ES-I3 (cell line): Measurements from ENCODE around the gene CDIP1.

Experiments
- H3K36me3 ChIP-seq: 2 replicates; pipeline ENCODE4 v1.6.1; 2013; ENCODE audit warnings: mild to moderate bottlenecking, low read length, control low read depth, moderate library complexity; ENCODE audit not compliant: insufficient read depth
- H3K4me1 ChIP-seq: 2 replicates; pipeline ENCODE4 v1.6.1; 2013; ENCODE audit warnings: mild to moderate bottlenecking, control low read depth, low read length; ENCODE audit not compliant: insufficient read depth
- H3K9ac ChIP-seq: 2 replicates; pipeline ENCODE4 v1.6.1; 2013; ENCODE audit warnings: low read depth, mild to moderate bottlenecking, low read length, moderate library complexity
- H3K9me3 ChIP-seq: 2 replicates; pipeline ENCODE4 v1.6.1; 2013; ENCODE audit warnings: mild to moderate bottlenecking, low read length, moderate library complexity; ENCODE audit not compliant: control insufficient read depth, insufficient read depth

CDIP1 gene

DNA sequence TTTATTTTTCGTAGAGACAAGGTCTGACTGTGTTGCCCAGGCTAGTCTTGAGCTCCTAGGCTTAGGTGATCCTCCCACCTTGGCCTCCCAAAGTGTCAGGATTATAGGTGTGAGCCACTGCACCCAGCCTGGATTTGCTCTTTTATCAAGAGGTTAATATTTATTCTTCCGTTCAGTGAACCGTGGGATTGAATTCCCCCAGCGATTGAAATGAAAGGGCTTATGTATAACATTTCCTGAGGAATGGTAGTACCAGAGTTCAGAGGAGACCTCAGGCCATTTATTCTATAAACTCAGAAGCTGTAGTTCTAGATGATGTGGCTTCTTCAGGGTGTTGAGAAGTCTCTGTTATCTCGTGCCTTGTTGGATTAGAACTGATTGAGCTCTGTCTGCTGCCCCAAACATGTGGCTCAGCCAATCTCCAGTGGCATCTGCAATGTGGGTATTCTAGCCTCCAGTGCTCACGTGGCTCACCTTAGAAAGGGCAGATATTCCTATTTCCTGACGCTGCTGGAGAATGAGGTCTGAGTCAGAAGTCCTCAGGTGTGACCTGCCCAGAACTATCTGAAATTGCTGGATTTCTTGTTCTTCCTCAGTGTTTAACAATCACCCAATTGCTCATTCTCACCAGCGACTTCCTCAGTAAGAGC is 39.9 kb downstream of the CDIP1 start:
- H3K4me1 ChIP-seq = peaks cover 42% of the 10 kb centered on the region
- no peaks in the 10 kb centered on the region for H3K9me3 ChIP-seq
- no peak overlapping the region for H3K9ac ChIP-seq
- H3K36me3 ChIP-seq = no peaks in the 10 kb centered on the region

DNA sequence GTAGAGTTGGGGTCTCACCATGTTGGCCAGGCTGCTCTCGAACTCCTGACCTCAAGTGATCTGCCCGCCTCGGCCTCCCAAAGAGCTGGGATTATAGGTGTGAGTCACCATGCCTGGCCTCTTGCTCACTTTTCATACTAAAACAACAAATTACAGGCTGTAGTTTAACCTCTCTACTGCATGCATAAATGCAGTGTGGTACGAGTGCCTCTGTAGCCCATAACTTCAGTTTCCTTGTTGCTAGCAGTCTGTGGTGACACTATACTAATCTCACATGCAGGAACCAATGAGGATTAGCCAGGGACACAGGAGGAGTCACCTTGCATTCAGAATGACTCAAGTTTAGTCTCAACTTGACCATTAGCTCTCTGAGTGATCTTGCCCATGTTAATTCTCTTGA is 42.3 kb downstream of the CDIP1 start:
- Histone ChIP-seq H3K36me3 (no peaks in the 10 kb centered on the region), H3K9me3 (no peaks in the 10 kb centered on the region), H3K9ac (no peak overlapping the region), H3K4me1 (peaks cover 39% of the 10 kb centered on the region)

DNA sequence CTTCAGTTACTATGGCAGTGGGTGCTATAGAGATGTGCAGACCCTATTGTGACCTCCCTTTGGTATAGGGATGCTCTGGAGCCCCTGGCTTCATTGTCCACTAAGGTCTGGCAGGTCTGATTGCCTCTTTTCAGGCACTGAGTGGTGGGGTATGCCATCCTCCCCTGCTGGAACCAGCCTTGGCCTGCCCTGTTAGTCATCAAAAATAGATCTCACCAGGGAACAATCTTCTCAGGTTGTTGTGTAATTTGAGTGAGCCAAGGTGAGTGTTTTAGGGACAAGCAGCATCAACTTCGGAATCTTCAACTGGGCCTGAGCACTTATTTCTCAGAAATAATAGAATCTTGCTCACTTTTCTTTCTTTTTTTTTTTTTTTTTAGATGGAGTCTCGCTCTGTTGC is 42.8 kb downstream of the CDIP1 start:
- Histone ChIP-seq H3K9me3 (no peaks in the 10 kb centered on the region), H3K9ac (no peak overlapping the region), H3K4me1 (peaks cover 33% of the 10 kb centered on the region), H3K36me3 (no peaks in the 10 kb centered on the region)

DNA sequence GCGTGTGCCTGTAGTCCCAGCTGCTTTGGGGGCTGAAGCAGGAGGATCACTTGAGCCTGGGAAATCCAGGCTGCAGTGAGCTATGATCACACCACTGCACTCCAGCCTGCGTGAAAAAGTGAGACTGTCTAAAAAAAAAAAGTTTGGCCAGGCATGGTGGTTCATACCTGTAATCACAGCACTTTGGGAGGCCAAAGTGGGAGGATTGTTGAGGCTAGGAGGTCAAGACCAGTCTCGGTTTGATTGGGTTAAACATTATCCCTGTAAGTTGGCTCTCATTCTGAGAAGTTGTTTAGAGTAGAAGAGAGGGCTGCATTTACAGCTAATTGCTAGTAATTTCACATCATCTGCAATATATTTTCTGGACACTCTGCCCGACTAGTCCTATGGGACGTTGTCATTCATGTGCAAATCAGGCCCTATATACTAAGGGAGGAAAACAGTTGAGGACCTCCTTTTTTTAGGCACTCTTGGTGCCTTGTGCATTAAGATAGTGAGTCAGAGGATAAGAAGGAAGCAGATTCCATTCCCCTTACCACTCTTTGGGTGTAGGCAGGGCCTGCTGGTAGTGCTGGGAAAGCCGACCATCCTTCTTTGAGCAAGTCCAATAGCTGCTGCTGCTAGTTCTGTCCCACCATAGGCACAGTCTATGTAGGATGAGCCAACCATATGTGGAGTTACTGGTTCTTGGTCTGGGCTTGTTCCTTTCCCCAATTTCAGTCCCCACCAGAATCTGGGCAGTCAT is 43.7 kb downstream of the CDIP1 start:
- Histone ChIP-seq H3K36me3 (no peaks in the 10 kb centered on the region), H3K9ac (no peak overlapping the region), H3K4me1 (peaks cover 28% of the 10 kb centered on the region), H3K9me3 (no peaks in the 10 kb centered on the region)

DNA sequence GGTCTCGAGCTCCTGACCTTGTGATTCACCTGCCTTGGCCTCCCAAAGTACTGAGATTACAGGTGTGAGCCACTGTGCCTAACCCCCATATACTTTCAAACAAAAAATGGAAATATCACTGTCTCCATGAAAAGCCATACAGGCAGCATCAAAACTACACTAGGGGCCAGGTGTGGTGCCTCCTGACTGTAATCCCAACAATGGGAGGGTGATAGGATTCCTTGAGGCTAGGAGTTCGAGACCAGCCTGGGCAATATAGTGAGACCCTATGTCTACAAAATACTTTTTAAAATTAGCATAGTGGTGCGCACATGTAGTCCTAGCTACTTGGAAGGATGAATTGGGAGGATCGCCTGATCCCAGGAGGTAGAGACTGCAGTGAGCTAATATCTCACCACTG is 46.7 kb downstream of the CDIP1 start:
- H3K9me3 ChIP-seq = no peaks in the 10 kb centered on the region
- no peak overlapping the region for H3K9ac ChIP-seq
- H3K36me3 ChIP-seq = no peaks in the 10 kb centered on the region
- H3K4me1 ChIP-seq = peaks cover 15% of the 10 kb centered on the region

DNA sequence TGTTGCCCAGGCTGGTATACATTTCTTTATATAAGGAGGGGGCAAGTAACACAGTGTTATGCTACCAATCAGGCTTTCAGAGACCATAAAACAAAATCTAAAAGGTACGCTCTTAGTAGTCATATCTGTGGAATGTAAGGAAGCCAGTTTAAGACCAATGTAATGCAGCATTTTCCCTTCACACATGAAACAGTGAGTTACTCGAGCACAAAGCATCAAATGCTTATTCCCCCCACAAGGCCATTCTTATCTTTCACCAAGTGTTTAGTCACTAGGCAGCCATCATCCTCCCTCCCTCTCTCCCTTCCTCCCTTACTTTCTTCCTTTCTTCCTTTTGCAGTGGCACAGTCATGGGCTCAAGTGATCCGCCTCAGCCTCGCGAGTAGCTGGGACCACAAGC is 49.5 kb downstream of the CDIP1 start:
- H3K9me3 ChIP-seq = no peaks in the 10 kb centered on the region
- H3K4me1 ChIP-seq = no peaks in the 10 kb centered on the region
- H3K9ac ChIP-seq = no peak overlapping the region
- H3K36me3 ChIP-seq = no peaks in the 10 kb centered on the region; the same call in 1 of the 2 replicates

DNA sequence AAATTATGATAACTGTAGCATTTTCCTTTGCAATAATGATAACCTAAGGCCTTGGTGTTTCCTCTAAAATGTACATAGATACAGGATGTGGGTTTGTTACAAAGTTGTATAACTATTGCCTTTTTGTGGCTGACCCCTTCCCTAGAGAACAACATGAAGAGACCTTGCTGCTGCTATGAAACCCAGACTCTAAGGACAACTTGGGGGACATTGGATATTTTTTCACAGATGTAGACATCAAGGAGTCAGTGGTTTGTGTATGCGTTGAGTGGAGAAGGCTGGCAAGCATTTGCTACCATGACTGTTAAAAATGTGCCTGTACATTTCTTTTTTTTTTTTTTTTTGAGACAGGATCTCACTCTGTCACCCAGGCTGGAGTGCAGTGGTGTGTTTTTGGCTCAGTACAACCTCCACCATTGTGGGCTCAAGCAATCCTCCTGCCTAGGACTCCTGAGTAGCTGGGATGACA is 50.0 kb downstream of the CDIP1 start:
- no peaks in the 10 kb centered on the region for H3K4me1 ChIP-seq
- no peaks in the 10 kb centered on the region for H3K9me3 ChIP-seq
- H3K36me3 ChIP-seq = no peaks in the 10 kb centered on the region; the same call in 1 of the 2 replicates
- no peak overlapping the region for H3K9ac ChIP-seq

DNA sequence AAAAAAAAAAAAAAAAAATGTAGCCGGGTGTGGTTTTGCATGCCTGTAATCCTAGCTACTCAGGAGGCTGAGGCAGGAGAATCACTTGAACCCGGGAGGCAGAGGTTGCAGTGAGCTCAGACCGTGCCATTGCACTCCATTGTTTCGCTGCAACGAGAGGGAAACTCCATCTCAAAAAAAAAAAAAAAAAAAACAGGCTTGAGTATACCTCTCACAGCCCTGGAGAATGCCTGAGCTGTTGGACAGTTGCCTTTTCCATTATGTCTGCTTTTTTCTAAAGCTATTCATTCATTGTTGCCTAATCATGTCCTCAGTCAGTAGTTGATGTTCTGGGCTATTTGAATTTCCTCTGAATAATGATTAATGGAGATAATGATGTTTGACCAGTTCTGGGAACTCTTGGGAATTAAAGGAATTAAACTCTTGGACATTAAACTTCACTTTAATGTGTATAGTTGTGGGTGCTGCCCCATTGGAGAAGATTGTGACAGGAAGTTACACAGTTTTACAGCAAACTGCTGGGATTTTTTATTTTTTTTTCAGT is 50.5 kb downstream of the CDIP1 start:
- Histone ChIP-seq H3K36me3 (no peaks in the 10 kb centered on the region; the same call in 1 of the 2 replicates), H3K4me1 (no peaks in the 10 kb centered on the region), H3K9ac (no peak overlapping the region), H3K9me3 (no peaks in the 10 kb centered on the region)

DNA sequence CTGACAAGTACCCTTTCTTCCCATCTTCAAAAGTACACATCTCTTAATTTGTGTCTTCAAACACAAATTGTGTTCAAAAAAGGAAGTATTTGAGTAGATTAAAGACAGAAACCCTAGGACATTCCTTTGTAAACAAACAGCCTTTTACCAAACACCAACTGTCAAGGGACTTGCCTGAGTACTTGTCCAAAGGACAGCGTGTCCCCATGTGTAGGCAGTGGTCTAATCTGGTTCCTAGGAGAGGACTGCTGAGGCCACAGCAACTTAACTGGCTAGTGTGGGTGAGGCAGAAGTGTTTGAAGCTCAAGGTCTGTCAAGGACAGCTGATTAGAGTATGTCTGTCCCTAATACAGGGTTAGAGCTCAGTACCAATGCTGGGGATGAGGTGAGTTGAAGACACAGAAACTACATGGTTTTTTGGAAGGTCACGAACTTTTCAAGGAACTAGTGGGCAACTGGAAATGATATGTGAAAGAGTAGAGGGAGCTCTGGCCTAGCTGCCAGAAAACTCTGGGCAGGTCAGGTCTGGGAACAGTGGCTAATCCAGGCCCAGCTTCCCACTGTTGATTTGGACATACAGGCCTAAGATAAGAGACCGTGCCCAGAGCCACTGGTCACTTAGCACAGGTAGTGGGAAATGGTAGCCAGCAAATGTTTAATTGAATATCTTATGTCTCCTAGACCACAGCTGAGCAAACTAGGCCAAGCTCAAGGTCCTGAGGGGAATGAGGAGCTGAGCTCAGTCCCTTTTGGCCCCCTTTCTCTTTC is 52.3 kb downstream of the CDIP1 start:
- no peaks in the 10 kb centered on the region for H3K4me1 ChIP-seq
- H3K9ac ChIP-seq = no peak overlapping the region
- no peaks in the 10 kb centered on the region for H3K9me3 ChIP-seq
- H3K36me3 ChIP-seq = no peaks in the 10 kb centered on the region; the same call in 1 of the 2 replicates

DNA sequence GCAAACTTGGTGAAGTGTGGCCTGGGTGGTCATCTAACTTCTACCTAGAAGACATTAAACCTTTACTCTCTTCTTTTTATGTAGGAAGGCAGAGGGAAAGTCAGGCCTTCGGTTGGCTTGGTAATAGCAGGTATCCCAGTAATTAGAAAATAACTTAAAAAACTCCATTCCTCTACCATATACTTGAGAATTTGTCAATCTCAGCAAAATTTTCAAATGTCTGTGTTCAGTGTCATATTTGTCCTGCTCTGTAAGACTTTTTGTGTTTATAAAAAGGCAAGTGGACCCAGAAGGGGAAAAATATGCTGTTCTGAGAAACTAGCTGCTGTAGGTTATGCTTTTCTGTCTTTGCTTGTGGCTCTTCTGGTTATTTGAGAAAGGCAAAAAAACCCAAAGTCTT is 56.6 kb downstream of the CDIP1 start:
- H3K9ac ChIP-seq = no peak overlapping the region
- no peaks in the 10 kb centered on the region; the same call in 1 of the 2 replicates for H3K36me3 ChIP-seq
- no peaks in the 10 kb centered on the region for H3K9me3 ChIP-seq
- H3K4me1 ChIP-seq = peaks cover 8% of the 10 kb centered on the region

DNA sequence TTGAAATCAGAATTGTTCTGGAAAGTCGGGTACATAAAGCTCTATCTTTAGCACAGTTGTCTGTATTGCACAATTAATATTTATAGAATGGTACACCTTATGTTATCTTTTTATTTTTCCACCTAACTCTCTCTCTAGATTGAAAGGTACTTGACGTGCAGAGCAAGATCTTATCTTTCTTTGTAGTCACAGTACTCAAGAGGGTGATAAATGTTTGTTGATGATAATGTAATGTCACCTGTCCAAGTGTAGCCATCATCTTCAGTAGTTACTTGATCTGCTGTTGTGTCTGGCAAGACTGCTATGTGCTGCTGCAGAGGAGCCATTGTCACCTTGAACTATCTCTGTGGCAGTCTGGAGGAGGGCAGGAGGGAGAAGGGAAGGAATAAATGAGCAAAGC is 57.0 kb downstream of the CDIP1 start:
- Histone ChIP-seq H3K9ac (no peak overlapping the region), H3K36me3 (no peaks in the 10 kb centered on the region; the same call in 1 of the 2 replicates), H3K4me1 (peaks cover 8% of the 10 kb centered on the region), H3K9me3 (no peaks in the 10 kb centered on the region)

DNA sequence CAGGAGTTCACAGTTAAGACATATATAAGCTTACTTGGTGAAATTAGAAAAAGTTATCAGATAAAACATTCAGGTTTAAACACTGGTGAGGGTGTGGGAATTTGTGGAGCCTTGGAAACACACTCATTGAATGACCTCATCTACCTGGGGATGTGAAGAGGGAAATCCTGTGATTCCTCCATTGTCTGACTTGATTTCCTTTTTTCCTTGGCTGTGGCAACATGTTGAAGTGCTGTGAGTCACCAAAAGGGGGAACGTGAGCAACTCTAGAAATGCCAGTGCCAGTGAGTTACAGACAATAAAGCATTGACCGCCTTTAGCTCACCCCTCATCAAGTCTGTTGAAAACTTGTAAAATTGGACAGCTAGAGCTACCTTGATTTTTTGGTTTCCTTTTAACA is 60.6 kb downstream of the CDIP1 start:
- H3K9me3 ChIP-seq = no peaks in the 10 kb centered on the region; the same call in 1 of the 2 replicates
- H3K4me1 ChIP-seq = peaks cover 10% of the 10 kb centered on the region
- no peaks in the 10 kb centered on the region for H3K36me3 ChIP-seq
- peak overlapping the region; percentile 71; the same call in 1 of the 2 replicates for H3K9ac ChIP-seq

DNA sequence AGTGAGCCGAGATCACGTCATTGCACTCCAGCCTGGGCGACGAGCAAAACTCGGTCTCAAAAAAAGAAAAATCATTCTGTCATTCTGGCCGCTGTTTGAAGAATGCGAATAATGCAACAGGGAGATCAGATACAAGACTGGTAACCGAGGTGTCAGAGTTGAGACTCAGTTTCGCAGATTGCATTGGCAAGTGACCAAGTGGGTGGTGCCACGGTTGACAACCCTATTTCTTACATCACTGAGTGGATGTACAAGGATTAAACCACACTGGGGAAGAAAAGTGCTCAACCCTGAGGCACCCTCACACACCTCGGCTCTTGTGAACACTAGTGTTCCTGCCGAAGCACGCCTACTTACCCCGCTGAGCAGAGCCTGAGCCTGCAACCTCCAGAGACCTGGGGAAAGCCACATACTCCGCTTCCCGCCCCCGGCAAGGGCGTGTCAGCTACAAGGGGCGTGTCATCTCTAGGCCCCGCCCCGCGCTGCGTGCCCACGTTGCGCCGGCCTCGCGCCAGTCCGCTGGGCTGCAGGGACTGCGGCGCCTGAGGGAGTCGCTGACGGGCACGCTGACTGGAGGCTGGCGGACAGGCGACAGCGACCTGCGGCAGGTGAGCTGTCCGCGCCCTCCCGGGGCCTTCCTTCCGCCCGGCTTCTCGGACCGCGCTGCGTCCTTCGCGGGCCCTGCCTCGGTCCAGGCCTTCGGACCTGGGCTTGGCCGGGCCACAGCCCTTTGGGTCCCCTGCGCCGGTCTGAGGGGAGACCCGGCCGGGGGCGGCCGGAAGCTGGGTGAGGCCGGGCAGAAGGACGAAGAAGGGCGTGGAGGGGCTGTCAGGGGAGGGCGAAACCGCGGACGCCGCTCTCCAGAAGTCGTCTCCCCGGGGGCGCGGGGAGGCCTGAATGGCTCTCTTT is 62.4 kb downstream of the CDIP1 start, which contains the start of gene HMOX2:
Gene HMOX2, plus strand, starts transcription at position 519 of the 909 bp plus-strand sequence. CDS start 29,127 bp downstream, outside the sequence.
- no peaks in the 10 kb centered on the region for H3K36me3 ChIP-seq
- H3K9ac ChIP-seq = peak within 1 kb of the TSS; percentile 71
- H3K4me1 ChIP-seq = peaks cover 10% of the 10 kb centered on the region

More for the DNA sequence above, 62.4 kb downstream of the CDIP1 start, which contains the start of gene HMOX2:
- H3K9me3 ChIP-seq = no peaks in the 10 kb centered on the region; the same call in 1 of the 2 replicates
